ENCODE results near the gene RAPGEF3.

The RAPGEF3 gene

DNA sequence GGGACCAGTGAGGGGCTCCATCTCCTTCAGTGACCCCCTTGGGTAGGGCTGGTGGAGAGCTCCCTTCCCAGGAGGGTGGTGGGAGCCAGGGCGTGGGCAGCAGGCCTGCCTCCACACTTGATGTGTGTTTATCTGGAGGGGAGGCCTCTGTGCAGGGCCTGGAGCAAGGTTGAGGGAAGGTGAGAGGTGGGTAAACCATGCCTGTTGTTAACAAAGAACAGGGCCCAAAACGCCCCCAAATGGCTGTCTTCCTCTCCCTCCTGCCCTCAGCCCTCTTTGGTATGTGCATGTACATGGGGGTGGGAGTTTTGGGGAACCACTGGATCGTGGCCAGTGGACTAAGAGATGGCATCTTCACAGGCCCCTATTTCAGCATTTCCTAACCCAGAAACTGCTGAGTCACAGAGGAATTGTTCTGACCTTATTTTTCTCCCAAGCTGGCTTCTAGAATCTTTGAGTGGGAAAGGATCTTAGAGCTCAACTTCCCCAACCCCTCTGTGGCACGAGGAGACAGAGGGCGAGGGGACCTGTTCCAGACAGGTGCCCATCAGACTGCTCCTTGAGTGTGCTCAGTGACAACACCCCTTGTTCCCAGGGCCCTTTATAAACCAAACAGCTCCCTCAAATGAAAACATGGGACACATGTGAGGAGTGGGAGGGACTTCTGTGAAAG is 17.9 kb upstream of the RAPGEF3 start:
- no peak for DNase-seq

DNA sequence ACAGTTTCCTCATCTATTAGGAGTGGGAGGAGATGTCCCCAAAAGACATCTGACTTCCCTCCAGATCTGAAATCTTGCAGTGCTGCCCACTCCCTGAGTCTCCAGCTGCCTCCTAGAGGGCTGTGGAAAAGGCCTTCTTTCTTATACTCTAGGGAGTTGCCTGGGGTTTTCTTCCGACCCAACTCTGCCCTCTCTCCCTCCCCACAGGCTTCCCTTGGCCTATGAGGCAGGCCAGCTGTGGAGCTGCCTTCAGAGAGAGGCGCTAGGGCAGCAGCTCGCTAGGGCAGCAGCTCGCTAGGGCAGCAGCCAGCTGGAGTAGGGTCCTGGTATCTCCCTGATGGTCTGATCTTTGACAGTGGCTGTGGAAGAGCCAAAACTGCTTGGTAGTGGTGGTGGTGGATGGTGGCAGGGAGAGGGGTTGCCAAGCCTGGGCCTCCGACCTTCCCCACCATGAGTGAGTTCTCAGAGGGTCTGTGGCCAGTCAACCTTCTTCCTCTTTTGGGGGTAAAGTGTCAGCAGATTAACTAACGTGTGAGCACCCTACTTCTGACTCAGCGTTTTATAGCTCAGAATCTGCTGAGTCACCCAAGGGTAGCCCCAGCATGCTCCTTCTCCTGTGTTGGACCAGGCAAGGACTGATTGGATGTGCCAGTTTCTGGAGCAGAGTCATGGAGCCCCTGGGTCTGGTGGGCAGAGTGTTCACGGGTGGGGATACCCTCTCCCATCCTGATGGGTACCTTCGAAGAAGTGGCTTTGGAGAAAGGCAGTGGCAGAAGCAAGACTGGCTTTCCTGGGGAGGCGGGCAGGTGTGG is 16.6 kb upstream of the RAPGEF3 start:
- no peak for DNase-seq

DNA sequence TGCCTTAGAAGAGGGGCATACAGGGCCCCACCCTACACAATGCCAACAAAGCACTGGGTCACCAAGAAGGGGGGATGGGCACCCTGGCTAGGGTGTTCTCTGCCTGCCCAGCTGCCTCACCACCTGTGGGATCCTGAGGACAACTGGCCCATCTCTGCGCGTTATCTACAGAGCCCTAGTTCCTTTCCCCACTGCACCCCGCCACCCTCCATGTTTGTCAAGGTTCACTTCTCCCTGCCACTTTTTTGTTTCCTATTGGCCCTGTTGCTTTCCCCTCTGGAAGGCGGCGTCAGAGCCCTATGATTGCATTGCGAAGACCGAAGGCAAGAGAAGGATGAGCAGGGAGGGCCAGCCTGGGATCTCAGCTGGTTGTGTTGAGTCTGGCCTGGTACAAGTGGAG is 16.0 kb upstream of the RAPGEF3 start:
- DNase-seq, result no peak

- DNase-seq, result no peak
These were observed 15.3 kb upstream of the RAPGEF3 start for GRCh38 chr12:47773858-47774580.

DNA sequence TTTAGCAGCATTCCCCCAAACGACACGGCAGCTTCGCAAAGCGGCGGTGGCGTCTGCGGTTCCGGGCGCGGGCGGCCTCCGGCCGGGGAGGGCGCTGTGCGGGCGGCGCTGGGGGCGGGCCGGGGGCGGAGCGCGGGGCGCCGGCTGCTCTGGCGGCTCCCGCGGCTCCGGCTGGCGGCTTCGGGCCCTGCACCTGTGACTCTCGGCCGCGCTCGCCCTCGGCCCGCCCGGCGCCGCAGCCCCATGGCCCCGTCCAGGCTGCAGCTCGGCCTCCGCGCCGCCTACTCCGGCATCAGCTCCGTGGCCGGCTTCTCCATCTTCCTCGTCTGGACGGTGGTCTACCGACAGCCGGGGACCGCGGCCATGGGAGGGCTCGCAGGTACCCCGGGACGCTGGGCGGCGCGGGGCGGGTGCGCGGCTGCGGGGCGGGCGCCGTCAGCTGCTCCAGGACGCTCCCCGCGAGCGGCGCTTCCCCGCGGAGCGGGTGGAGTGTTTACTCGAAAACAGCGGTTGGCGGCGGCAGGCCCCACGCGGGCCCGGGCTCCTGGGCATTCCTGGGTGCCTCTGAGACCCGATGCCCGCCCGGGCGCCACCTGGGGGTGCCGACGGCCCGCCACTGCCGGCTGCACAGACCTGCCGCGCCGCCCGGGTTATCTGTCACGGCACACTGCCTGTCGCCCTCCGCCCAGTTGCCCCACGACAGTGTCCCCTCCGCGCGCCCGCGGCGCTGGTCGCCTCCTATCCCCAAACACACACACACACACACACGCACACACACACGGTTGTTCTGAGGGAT is 14.6 kb upstream of the RAPGEF3 start, which contains the start of gene SLC48A1:
Gene SLC48A1 (plus strand): TSS at position 177 of the 796 bp plus-strand sequence. CDS start 67 bp downstream, at position 244.
- peak; percentile 73 for DNase-seq

DNA sequence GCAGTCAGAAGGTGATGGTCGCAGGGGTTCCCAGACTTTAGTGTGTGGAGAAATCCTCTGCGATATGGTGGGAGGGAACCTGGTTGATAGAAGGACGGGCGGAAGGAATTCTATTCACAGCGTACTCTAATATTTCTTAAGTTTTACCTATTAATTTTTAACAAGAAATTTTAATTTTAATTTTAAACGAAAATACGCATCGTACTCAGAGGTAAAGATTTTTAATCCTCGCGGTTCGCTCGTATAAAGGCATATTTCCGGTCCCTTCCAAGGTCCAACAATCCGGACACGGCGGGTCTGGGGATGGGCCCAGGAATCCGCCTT is 14.0 kb upstream of the RAPGEF3 start:
- no peak for DNase-seq

DNA sequence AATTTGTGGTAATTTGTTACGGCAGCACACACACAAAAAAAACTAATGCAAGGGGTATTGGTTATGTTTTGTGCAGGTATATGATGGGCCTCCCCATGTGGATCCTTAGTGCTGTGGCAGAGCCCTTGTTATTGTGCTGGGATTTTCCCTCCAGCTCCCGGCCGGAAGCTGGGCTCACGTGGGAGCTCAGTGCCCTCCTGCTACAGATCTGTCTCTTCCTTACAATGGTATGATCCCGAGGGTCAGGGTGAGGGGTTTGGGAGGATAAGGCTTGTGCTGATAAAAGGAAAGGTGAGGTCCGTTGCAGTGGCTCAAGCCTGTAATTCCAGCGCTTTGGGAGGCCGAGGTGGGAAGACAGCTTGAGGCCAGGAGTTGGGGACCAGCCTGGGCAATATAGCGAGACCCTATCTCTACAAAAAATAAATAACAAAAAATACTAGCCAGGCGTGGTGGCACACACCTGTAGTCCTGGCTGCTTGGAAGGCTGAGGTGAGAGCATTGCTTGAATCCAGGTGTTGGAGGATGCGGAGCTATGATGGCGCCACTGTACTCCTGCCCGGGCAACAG is 13.5 kb upstream of the RAPGEF3 start:
- no peak for DNase-seq

- DNase-seq, result no peak
These were observed 12.6 kb upstream of the RAPGEF3 start for GRCh38 chr12:47771304-47771703.

- no peak for DNase-seq
These were observed 11.5 kb upstream of the RAPGEF3 start for GRCh38 chr12:47770086-47770726.

GRCh38 chr12:47769234-47770085 is 10.8 kb upstream of the RAPGEF3 start:
- no peak for DNase-seq

- no peak for DNase-seq
These were observed 9.7 kb upstream of the RAPGEF3 start for GRCh38 chr12:47768323-47768811.

GRCh38 chr12:47767216-47767724 is 8.6 kb upstream of the RAPGEF3 start:
- peak; percentile 24 for DNase-seq

DNA sequence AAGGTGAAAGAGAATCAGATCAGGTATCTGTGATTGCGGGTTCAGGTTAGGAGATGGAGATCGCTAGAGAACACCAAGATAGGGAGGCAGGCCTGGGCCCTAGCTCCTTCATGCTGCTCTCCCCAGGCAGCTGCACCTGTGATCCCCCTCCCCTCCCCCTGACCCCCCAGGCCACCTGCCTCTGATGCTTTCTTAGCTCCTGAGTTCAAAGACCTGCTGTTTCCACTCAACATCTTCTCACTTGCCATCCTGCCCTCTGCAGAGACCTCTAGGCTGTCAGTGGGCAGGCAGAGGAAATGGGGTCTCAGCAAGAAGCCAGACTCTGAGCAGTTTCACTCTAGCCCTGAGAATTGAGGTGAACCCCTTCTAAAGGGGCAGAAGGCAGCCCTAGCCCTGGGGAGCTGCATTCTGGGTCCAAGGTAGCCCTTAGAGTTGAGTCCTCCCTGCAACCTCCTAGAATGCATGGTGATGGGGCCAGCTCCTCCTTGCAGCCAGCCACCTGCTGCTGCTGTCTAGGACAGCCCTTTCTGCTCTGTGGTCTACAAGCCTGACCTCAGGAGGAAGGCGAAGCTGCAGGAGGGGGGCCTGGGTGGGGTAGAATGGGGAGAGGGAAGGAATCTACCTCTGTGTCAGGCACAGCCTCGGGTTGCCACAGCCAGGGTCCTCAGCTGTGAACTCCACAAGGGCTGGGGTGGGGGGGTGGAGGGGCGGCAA is 8.0 kb upstream of the RAPGEF3 start:
- no peak for DNase-seq

GRCh38 chr12:47763481-47764346 is 5.0 kb upstream of the RAPGEF3 start:
- no peak for DNase-seq

GRCh38 chr12:47762850-47763465 is 4.3 kb upstream of the RAPGEF3 start:
- DNase-seq, result no peak

- DNase-seq, result no peak
These were observed 171 bp downstream of the RAPGEF3 start for GRCh38 chr12:47758584-47758833.

- DNase-seq, result no peak
These were observed 668 bp downstream of the RAPGEF3 start for GRCh38 chr12:47757840-47758583.

DNA sequence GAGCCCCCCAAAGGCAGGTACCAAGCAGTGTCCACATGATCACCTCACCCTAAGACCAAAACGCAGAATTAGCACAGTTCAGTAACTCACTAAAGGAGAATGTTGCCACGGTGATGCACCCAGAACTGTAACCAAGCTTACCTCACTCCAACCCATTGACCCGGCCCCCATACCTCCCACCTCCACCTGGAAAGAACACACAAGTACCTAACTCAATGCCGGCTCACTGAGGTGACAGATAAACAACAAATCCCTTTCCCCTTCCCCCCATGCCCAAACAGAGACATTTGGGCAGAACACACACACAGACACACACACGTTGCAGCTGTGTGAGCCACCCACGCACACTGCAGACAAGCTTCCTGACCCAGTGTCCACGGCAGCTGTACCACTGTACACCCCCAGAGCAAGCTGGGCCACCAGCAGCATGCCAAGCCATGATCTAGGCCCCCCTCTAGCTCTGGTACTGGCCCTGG is 1.3 kb downstream of the RAPGEF3 start:
- DNase-seq, result no peak
